Muscle of back (tissue), 11 donors: ENCODE data around the gene CD163L1. TPM values are rescaled to one million over a fixed set of nuclear protein-coding genes. Genes with fewer than 3 reads are reported as not detected.
"Not testable (repeated sequence)": the region's sequence is repeated elsewhere in the genome, so short reads cannot be mapped to it uniquely, and the experiment has no call there.

Experiments
- DNase-seq, 3 donors: peaks; one replicate each; pipeline versions ENCODE4 v3.0.0 to v3.0.0-alpha.2; 2013
- polyA plus RNA-seq, 10 donors: library from polyadenylated mRNA; unstranded; fragments of 120-200 nt; gene quantifications; one replicate each; pipeline ENCODE4 v1.2.1, GENCODE V29; 2013; ENCODE audit not compliant: insufficient read length in 10 of 10

CD163L1 gene
- polyA plus RNA-seq, 10 donors = 5.6 to 12.3 (median 6.9) TPM

GRCh38 chr12:7411343-7411742 is 32.6 kb downstream of the CD163L1 start:
- no peak for DNase-seq

DNA sequence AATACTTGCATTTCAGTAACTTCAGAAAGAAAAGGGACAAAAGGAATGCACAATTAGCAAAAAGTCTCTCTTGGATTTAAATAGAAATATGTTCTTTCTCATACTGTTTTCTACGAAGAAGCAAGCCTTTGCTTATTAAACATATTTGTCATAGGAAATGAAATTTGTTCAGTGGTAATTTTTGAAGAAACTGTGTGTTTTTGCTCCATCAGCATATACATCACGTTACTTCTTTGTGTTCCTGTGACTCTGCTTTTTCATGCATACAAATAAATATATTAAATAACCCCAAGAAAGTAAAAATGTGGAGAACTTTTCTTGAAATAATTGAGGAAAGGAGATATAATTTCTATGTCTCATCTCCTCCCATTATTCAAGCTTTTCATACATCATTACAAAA is 39.7 kb downstream of the CD163L1 start:
- no peak for DNase-seq

DNA sequence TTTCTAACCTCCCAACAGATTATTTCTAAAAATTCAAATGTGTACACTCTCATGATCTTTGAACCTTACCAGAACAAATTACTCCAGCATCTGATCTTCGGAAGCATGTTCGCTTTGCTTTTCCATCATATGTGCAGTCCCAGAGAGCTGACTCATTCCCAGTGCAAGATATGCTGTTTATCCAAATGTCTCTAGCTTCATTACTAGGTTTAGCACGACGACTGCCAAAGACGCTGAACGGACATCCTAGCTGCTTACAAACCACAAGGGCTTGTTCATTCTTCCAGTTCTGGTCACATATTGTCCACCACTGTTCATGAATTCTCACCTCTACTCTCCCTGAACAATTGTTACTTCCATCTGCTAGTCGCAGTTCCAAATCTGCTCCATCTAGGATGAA is 40.5 kb downstream of the CD163L1 start:
- DNase-seq = no peak

GRCh38 chr12:7399089-7399488 is 44.9 kb downstream of the CD163L1 start:
- no peak for DNase-seq

DNA sequence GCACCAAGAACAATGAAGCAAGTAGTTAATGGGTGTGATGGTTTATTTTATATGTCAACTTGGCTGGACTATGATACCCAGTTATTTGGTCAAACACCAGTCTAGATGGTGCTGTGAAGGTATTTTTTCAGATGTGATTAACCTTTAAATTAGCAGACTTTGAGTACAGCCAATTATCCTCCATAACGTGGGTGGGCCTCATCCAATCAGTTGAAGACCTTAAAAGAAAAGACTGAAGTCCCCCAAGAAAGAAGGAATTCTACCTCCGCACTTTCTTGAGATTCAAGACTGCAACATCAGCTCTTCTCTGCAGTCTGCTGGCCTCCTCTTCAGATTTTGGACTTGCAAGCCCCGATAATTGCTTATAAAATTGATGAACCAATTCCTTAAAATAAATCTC is 47.5 kb downstream of the CD163L1 start:
- no peak for DNase-seq

GRCh38 chr12:7395950-7396349 is 48.0 kb downstream of the CD163L1 start:
- no peak for DNase-seq

DNA sequence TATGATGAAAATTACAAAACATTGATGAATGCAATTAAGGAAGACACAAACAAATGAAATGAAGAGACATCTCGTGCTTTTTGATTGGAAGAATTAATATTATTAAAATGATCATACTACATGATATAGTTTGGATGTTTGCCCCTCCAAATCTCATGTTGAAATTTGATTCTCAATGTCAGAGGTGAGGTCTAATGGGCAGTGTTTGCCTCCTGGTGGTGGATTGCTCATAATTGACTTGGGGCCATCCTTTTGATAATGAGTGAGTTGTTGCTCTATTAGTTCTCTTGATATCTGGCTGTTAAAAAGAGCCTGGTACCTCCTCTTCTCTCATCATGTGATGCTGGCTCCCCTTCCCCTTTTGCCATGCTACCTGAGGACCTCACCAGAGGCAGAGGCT is 56.7 kb downstream of the CD163L1 start:
- DNase-seq = no peak

DNA sequence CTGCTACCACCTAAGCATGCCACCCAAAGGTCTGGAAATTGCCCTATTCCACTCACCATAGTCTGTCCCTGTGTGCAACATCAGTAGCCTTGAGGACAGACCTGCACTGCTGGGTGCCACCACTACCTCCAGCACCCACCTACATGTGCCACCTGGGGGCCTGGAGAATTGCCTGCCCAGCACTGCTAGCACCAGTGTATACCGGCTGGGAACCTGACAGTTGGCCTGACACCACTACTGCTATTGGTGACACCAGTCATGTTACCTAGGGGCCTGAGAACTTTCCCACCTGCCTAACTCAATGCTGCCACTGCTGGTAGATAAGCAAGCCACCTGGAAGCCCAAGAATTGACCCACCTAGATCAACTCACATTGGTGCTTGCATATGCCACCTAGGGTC is 60.8 kb downstream of the CD163L1 start:
- no peak for DNase-seq

DNA sequence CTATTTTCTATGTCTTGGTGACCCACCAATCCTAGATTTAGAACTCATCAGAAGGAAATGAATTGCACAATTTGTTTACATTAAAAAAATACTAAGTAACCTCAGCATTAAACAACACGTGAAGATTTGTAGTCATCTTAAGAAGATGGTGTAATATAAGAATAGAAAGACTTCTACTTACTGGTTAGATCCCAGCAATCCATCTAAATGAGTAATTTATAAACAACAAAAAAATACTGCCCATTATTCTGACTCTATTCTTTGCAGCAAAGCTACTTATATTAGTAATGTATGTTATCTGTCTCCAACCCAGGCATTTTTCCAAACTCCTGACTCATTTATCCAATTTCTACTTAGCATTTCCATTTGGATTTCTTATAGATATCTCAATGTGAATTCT is 67.8 kb downstream of the CD163L1 start:
- DNase-seq = peak in 1 of 3 donors; percentile 36

DNA sequence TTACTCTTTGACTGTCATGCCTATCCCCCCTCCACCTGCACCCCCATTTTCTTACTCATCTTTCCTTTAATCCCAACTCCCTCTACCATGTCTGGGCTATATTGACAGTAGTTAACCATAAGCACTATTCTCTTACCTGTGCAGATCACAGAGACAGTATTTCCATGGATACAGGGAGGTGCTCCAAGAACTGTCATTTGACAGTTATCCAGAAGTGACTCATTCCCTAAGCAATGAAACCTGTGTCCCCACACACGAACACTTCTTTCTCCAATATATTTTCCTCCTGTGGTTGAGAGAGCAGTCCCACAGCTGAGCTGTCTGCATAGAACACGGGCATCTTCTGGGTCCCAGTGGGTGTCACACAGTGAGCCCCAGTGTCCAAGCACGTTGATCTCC is 68.8 kb downstream of the CD163L1 start:
- DNase-seq = no peak

DNA sequence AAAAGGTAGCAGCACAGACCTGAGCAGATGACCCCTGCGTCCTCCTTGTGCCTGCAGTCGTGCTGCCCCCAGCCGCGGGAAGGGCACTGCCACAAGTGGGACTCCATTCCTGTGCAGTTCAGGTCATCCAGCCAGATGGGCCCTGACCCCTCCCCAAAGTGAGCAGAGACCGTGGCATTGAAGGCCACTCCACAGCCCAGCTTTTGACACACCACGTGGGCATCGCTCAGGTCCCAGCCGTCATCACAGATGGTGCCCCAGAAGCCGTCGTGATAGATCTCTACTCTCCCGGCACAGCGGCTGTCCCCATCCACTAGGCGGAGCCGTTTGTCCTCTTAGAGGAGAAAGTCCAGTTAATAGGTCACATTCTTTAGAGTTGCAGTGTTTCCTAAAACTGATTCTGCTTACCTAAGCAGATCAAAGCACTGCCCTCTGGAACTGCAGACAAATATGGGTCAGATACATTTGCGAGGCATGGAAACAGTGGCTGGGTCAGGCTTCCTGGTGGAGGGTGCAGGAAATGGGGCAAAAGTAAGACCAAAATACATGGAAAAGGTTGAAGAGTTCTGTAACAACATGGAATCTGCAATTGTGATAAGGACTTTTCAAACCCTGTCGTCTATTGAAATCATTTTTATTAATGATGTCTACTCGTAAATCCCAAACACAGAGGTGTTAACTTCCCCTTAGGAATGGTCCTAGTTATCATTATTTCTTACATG is 69.4 kb downstream of the CD163L1 start:
- DNase-seq = peak in 2 of 3 donors; percentile 10 to 14

- DNase-seq = peak; percentile 6 to 20 (median 13)
These were observed 70.7 kb downstream of the CD163L1 start for GRCh38 chr12:7373226-7373625.

DNA sequence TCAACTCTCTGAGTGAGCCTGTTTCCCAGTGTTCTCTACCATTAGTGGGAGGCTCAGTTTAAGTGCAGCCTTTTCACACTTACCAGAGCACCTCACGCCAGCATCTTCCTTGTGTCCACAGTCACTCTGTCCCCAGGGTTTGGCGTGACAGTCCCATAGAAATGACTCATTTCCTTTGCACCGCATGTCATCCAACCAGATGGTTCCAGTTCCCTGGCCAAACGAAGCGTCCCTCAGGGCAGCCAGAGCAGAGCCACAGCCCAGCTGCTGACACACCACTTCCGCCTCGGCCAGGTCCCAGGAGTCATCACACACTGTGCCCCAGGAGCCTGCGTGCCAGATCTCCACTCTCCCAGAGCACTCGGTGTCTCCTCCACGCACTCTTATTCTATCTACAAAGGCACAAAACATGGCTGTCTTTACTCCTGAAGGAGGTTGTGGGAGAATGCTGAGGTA is 74.7 kb downstream of the CD163L1 start:
- DNase-seq = peak in 1 of 3 donors; percentile 17

DNA sequence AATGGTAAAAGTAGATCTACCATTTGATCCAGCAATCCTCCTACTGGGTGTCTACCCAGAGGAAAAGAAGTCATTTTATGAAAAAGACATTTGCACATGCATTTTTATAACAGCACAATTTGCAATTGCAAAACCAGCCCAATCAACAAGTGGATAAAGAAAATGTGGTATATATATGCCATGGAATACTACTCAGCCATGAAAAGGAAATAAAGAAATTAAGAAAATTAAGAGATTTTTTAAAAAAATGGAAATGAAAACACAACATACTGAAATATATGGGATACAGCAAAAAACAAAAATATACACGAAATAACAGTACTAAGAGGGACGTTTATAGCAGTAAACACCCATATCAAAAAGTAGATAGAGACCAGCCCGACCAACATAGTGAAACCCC is 81.2 kb downstream of the CD163L1 start:
- no peak for DNase-seq

- DNase-seq = no peak
These were observed 82.7 kb downstream of the CD163L1 start for GRCh38 chr12:7361265-7361664.

DNA sequence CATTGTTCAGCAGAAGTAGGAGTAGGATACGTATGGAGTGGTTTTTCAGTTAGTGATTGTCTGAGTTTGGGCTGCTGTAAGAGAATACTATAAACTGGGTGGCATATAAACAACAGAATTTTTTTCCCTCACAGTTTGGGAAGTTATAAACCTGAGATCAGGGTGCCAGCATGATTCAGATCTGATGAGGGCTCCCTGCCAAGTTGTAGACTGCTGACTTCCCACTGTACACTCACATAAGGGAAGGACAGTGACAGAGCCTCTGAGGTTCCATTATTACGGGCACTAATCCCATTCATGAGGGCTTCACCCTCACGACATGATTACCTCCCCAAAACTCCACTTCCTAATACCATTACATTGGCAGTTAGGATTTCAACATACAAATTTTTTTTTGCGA is 89.4 kb downstream of the CD163L1 start:
- DNase-seq = no peak

- DNase-seq = no peak
These were observed 91.3 kb downstream of the CD163L1 start for GRCh38 chr12:7352661-7353060.

GRCh38 chr12:7351177-7351576 is 92.8 kb downstream of the CD163L1 start:
- no peak for DNase-seq

DNA sequence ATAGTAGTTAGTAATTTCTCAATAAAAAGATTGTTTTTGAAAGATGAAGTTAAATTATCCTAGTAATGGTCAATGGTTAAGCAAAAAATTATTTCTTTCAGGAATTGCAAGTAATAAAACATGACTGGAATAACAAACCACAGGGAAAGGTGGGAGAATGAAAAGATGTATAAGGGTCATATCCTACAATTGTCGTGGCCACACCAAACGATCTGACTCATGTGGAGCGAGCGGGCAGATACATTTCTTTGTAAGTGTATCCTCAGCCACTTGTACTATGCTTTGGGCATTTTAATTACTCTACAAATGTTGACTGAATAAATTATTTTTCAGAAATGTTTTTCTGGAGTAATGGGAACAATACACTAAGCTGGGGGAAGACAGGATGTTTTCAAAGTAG is 94.5 kb downstream of the CD163L1 start:
- DNase-seq = no peak

- no peak for DNase-seq
These were observed 97.3 kb downstream of the CD163L1 start for GRCh38 chr12:7346551-7347225.

DNA sequence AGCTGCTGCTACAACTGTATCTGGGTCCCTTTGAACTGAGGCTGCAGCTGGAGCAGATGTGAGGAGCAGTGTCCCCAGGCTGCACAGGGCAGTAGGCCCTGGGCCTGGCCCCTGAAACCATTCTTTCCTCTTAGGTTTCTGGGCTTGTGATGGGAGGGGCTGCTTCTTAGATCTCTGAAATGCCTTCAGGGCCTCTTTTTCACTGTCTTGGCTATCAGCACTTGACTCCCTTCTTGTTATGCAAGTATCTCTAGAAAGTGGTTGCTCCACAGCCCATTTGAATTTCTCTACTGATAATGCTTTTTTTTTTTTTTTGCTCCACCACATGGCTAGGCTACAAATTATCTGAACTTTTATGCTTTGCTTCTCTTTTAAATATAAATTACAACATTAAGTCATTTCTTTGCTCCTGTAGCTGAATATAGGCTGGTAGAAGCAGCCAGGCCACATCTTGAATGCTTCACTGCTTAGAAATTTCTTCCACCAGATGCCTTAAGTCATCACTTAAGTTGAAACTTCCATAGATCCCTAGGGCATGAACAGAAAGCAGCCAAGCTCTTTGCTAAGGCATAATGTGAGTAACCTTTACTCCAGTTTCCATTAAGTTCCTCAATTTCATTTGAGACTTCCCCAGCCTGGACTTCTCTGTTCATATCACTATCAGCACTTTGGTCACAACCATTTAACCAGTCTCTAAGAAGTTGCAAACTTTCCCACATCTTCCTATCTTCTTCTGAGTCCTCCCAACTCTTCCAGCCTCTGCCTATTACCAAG is 98.9 kb downstream of the CD163L1 start:
- DNase-seq = no peak

- DNase-seq = no peak
These were observed 104.3 kb downstream of the CD163L1 start for GRCh38 chr12:7339675-7340074.

GRCh38 chr12:7337790-7338189 is 106.2 kb downstream of the CD163L1 start:
- DNase-seq = not testable (repeated sequence)
